Pancreas (tissue), 10 donors: ENCODE data around the gene BORCS5. TPM values are rescaled to one million over a fixed set of nuclear protein-coding genes. Genes with fewer than 3 reads are reported as not detected.

Experiments
- ATAC-seq, 4 donors: fragments of 200-7000 bp; cut with Tn5 transposase; one replicate each; pipeline versions ENCODE4 v1.8.0 to v1.9.1; 2020; ENCODE audit warnings: mild to moderate bottlenecking in 4 of 4, moderate library complexity in 4 of 4
- DNase-seq, 6 donors: peaks; one replicate each; pipeline ENCODE4 v3.0.0-alpha.2; 2020
- FAIRE-seq: peaks from 2 replicates; lab custom pipeline; 2012; peaks lifted over from hg19 to GRCh38; lab: Jason Lieb, UNC
- H3K27ac ChIP-seq, 4 donors: fragments of 200-600 bp; sonication (generic); 1 replicate in 3 of 4; 2 replicates in 1 of 4; pipeline versions ENCODE4 v1.5.0 to v1.8.0; 2020
- H3K27me3 ChIP-seq, 4 donors: fragments of 200-600 bp; one replicate each; pipeline ENCODE4 v1.8.0; 2021
- H3K36me3 ChIP-seq, 3 donors: fragments of 200-600 bp; sonication (generic) in 1 of 3; one replicate each; pipeline versions ENCODE4 v1.5.0 to v1.8.0; 2020 to 2021
- H3K4me1 ChIP-seq, 3 donors: fragments of 200-600 bp; one replicate each; pipeline ENCODE4 v1.8.0; 2021
- H3K4me3 ChIP-seq, 4 donors: fragments of 200-600 bp; sonication (generic) in 2 of 4; one replicate each; pipeline versions ENCODE4 v1.5.0 to v1.8.0; 2020 to 2021
- H3K9me3 ChIP-seq, 4 donors: fragments of 200-600 bp; one replicate each; pipeline ENCODE4 v1.8.0; 2021
- CTCF ChIP-seq, 4 donors: fragments of 200-600 bp; sonication (generic) in 3 of 4; IDR thresholded peaks; one replicate each; pipeline versions ENCODE4 v1.5.0 to v1.8.0; 2021; ENCODE audit warnings: antibody characterized with exemption in 4 of 4
- WGBS, 2 donors: extraction: QIAGEN DNeasy Blood & Tissue Kit; methylation state at CpG; one replicate each; pipeline ENCODE4 v1.1.7; 2013; 5-methylcytosine and 5-hydroxymethylcytosine counted together
- intact Hi-C, 3 donors: fragments of 100-400 bp; cut with DNase I; formaldehyde crosslinking; loops; one replicate each; pipeline versions ENCODE4 v1.11.1 to v1.14.2; 2022
- polyA plus RNA-seq, 2 donors: library from polyadenylated mRNA; stranded (reverse); fragments of 200-250 nt; gene quantifications; one replicate each; pipeline ENCODE4 v1.2.3, GENCODE V29; 2013
- total RNA-seq, 6 donors: library from RNA; stranded (reverse); fragmentation: NEBNext Ultra II Directional in 4 of 6; extraction: Animal tissue kit (Norgen Biotek cat#: 25700) in 4 of 6; gene quantifications; one replicate each; pipeline versions ENCODE4 v1.2.1 to v1.2.4, GENCODE V29; 2021 to 2023
- donor health status: healthy with polysubstance abuse.
- donor health status: DM: no; HTN: no; CAD: no; lungs with moderate emphysema.
- donor health status: DM: no; HTN: no; CAD: no.
- donor health status: control.
- donor health status: control.
- donor health status: Bipolar disorder and iron deficiency.
- donor health status: DM: yes; HTN: yes; CAD: no.
- donor health status: DM: no; HTN: no; CAD: no.
- donor health status: DM: no; HTN: no; CAD: no.
- donor health status: DM: yes; HTN: yes; CAD: no.

Gene BORCS5
- total and polyA plus RNA-seq, 8 donors: 3.7 to 10.9 (median 8.3) TPM

DNA sequence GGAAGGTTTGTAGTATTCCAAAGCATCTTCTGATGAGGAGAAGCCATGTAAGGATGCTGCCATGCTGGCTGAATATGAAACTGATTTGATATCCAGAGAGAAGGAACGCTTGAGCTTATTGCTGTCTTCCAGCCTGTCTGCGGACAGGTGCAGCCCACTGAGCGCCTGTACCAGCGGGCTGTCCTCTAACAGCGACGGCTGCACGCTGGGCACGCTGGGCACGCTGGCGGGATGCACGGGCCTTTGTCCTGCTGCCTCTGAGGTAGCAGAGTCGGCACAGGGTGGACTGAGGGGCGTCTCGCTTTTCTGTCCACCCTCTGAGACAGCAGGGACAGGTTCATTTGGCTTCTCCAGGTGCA is 120.6 kb downstream of the BORCS5 start:
- FAIRE-seq (no peak), DNase-seq (no peak), ATAC-seq (peak in 1 of 4 donors; percentile 11)
- Histone ChIP-seq H3K27ac (no peak overlapping the region), H3K9me3 (no peaks in the 10 kb centered on the region), H3K27me3 (no peaks in the 10 kb centered on the region), H3K4me3 (no peak overlapping the region), H3K4me1 (no peaks in the 10 kb centered on the region), H3K36me3 (peaks cover 0 to 50% (median 11%) of the 10 kb centered on the region in 3 donors)
- intact Hi-C loops: no loop called here
- 96 to 97% methylated on average over 14 of the region's 14 CpGs for WGBS, 2 donors
- no peak for TF ChIP-seq CTCF (IDR thresholded peaks at IDR 0.05)

DNA sequence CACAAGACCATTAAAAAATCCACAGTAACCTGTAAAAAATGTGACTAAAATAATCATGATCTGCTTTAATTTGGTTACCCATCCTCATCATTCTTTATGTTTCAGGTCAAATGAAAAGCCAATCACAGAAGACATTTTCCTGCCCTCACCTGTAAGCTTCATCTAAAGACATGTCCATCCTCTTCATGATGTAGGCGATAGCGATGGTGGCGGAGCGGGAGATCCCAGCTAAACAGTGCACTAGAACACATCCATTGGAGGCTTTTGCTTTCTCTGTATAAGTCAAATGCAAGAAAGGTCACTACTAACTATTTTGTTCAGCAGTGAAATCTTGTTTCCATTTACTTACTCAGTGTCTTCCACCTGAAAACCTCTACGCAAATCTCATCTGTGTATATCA is 123.2 kb downstream of the BORCS5 start:
- Histone ChIP-seq H3K27me3 (no peaks in the 10 kb centered on the region), H3K4me1 (peaks cover 0 to 5% (median 0%) of the 10 kb centered on the region in 3 donors), H3K27ac (no peak overlapping the region), H3K9me3 (no peaks in the 10 kb centered on the region), H3K4me3 (no peak overlapping the region), H3K36me3 (peaks cover 0 to 57% (median 11%) of the 10 kb centered on the region in 3 donors)
- no peak for DNase-seq
- TF ChIP-seq CTCF (IDR thresholded peaks at IDR 0.05): no peak
- intact Hi-C loops: no loop called here
- no peak for FAIRE-seq
- no peak for ATAC-seq
- WGBS, 2 donors: 98% methylated on average over 5 of the region's 5 CpGs

DNA sequence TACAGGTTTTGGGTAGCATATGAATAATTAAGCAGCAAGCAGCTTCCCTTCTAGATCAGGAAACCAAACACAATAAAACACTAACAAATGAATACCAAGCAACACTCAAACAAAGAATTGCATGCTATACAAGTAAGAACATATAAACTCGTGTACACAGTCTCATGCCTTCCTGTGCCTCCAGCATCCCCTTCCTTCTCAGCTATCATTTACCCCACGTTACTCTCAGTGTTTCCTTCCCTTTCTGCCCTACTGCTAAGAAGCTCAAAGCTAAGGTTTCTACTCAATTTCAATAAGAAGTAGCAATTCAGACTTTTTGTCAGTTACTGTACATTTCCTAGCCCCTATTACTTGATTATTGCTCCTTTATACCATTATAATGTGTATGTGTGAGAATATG is 124.8 kb downstream of the BORCS5 start:
- ATAC-seq: no peak
- H3K27ac ChIP-seq: peak overlapping the region in 1 of 4 donors; percentile 17
- peaks cover 0 to 6% (median 3%) of the 10 kb centered on the region in 3 donors for H3K4me1 ChIP-seq
- no peaks in the 10 kb centered on the region for H3K9me3 ChIP-seq
- H3K27me3 ChIP-seq: no peaks in the 10 kb centered on the region
- peaks cover 0 to 47% (median 9%) of the 10 kb centered on the region in 3 donors for H3K36me3 ChIP-seq
- FAIRE-seq: no peak
- intact Hi-C loops: no loop called here
- no peak for DNase-seq
- TF ChIP-seq CTCF (IDR thresholded peaks at IDR 0.05): no peak
- 75 to 76% methylated on average over 2 of the region's 2 CpGs for WGBS, 2 donors
- H3K4me3 ChIP-seq: no peak overlapping the region

GRCh38 chr12:12482150-12482761 is 125.4 kb downstream of the BORCS5 start:
- no peak overlapping the region for H3K27ac ChIP-seq
- intact Hi-C loops: no loop called here
- ATAC-seq: no peak
- peaks cover 0 to 12% (median 9%) of the 10 kb centered on the region in 3 donors for H3K4me1 ChIP-seq
- H3K4me3 ChIP-seq: no peak overlapping the region
- H3K36me3 ChIP-seq: peaks cover 0 to 41% (median 3%) of the 10 kb centered on the region in 3 donors
- FAIRE-seq: no peak
- DNase-seq: no peak
- TF ChIP-seq CTCF (IDR thresholded peaks at IDR 0.05): no peak
- 94 to 97% methylated on average over 6 of the region's 6 CpGs for WGBS, 2 donors
- H3K9me3 ChIP-seq: no peaks in the 10 kb centered on the region
- no peaks in the 10 kb centered on the region for H3K27me3 ChIP-seq

- ATAC-seq (no peak), FAIRE-seq (no peak), DNase-seq (no peak)
- intact Hi-C loops: no loop called here
- no peak overlapping the region for H3K4me3 ChIP-seq
- WGBS, 2 donors: 86 to 87% methylated on average over 6 of the region's 6 CpGs
- peaks cover 0 to 36% (median 0%) of the 10 kb centered on the region in 3 donors for H3K36me3 ChIP-seq
- H3K27ac ChIP-seq: peak overlapping the region in 2 of 4 donors; percentile 9 to 26
- TF ChIP-seq CTCF (IDR thresholded peaks at IDR 0.05): no peak
- H3K4me1 ChIP-seq: peaks cover 0 to 13% (median 10%) of the 10 kb centered on the region in 3 donors
- no peaks in the 10 kb centered on the region for H3K27me3 ChIP-seq
- no peaks in the 10 kb centered on the region for H3K9me3 ChIP-seq
These were observed 126.1 kb downstream of the BORCS5 start for GRCh38 chr12:12482959-12483358.
